ENCODE measurements around the gene RHBDD1.

DNA sequence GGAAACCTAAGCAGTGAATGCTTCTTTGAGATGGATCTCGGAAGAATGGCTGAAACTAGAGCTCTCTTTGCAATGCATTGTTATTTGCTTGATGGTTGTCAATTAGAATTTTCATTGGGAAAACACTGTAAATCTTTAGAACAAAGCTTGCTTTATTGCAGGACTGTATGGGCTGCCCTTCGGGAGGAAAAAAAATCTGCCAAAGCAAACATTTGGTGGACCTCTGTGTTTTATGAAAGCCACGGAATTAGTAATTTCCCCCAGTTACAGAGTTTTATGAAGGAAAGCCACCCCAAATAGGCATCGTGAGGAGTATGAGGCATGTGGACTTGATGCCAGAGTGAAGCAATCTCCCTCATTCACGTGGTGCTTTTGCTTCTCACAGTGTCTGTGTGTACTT is 33.5 kb downstream of the RHBDD1 start:
- TF ChIP-seq, protein P1, sequence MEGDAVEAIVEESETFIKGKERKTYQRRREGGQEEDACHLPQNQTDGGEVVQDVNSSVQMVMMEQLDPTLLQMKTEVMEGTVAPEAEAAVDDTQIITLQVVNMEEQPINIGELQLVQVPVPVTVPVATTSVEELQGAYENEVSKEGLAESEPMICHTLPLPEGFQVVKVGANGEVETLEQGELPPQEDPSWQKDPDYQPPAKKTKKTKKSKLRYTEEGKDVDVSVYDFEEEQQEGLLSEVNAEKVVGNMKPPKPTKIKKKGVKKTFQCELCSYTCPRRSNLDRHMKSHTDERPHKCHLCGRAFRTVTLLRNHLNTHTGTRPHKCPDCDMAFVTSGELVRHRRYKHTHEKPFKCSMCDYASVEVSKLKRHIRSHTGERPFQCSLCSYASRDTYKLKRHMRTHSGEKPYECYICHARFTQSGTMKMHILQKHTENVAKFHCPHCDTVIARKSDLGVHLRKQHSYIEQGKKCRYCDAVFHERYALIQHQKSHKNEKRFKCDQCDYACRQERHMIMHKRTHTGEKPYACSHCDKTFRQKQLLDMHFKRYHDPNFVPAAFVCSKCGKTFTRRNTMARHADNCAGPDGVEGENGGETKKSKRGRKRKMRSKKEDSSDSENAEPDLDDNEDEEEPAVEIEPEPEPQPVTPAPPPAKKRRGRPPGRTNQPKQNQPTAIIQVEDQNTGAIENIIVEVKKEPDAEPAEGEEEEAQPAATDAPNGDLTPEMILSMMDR (IDR thresholded peaks at IDR 0.05; ENCODE audit: insufficient read depth, low read depth, low read length), result no peak
- TF ChIP-seq EZH2 (IDR thresholded peaks at IDR 0.05; ENCODE audit: insufficient read depth, low read length), result no peak
